GM12878 (cell line): ENCODE measurements around the gene MTHFD1. TPM values are rescaled to one million over a fixed set of nuclear protein-coding genes. Genes with fewer than 3 reads are reported as not detected.

ENCODE experiments used
- BACH1 ChIP-seq: fragments of 450-650 bp; IDR thresholded peaks from 2 replicates; pipeline ENCODE4 v1.6.1; 2017; ENCODE audit warnings: mild to moderate bottlenecking, borderline replicate concordance
- DPF2 ChIP-seq: fragments of 450-650 bp; IDR thresholded peaks from 2 replicates; pipeline ENCODE4 v1.6.1; 2017; ENCODE audit warnings: mild to moderate bottlenecking
- FOXM1 ChIP-seq: IDR thresholded peaks from 2 replicates; pipeline ENCODE4 v1.6.1; 2012; ENCODE audit warnings: low read depth, mild to moderate bottlenecking, inconsistent platforms, low read length, moderate library complexity
- HCFC1 ChIP-seq: fragments of 150-350 bp; IDR thresholded peaks from 2 replicates; pipeline ENCODE4 v1.6.1; 2014; ENCODE audit warnings: low read length
- HDAC2 ChIP-seq: fragments of 200-600 bp; sonication (generic); IDR thresholded peaks from 2 replicates; pipeline ENCODE4 v1.6.1; 2017
- KAT2A ChIP-seq: conservative IDR thresholded peaks from 2 replicates; pipeline ENCODE4 v1.6.1; 2011; ENCODE audit warnings: low read depth, low read length; ENCODE audit not compliant: control insufficient read depth
- MTA3 ChIP-seq: IDR thresholded peaks from 2 replicates; pipeline ENCODE4 v1.6.1; 2012; ENCODE audit warnings: low read length, inconsistent platforms, borderline replicate concordance
- MYC ChIP-seq: IDR thresholded peaks from 2 replicates; pipeline ENCODE4 v1.6.1; 2011; ENCODE audit warnings: mild to moderate bottlenecking, low read length, moderate library complexity, inconsistent platforms; ENCODE audit not compliant: insufficient read depth, insufficient replicate concordance, insufficient read length, severe bottlenecking
- NBN ChIP-seq: fragments of 450-650 bp; IDR thresholded peaks from 2 replicates; pipeline ENCODE4 v1.6.1; 2016
- NFYA ChIP-seq: IDR thresholded peaks from 2 replicates; pipeline ENCODE4 v1.6.1; 2011; ENCODE audit warnings: low read depth, mild to moderate bottlenecking, low read length, improper control_type of control experiment, borderline replicate concordance
- NR2C1 ChIP-seq: fragments of 450-650 bp; IDR thresholded peaks from 2 replicates; pipeline ENCODE4 v1.6.1; 2017; ENCODE audit warnings: antibody characterized with exemption, mild to moderate bottlenecking, moderate library complexity
- PML ChIP-seq: IDR thresholded peaks from 2 replicates; pipeline ENCODE4 v1.6.1; 2012; ENCODE audit warnings: low read length, inconsistent platforms
- POU2F2 ChIP-seq: IDR thresholded peaks from 3 replicates; pipeline ENCODE4 v1.6.1; 2011; ENCODE audit warnings: low read depth, mild to moderate bottlenecking, low read length, borderline replicate concordance
- RCOR1 ChIP-seq: conservative IDR thresholded peaks from 2 replicates; pipeline ENCODE4 v1.6.1; 2012; ENCODE audit warnings: low read depth, low read length, improper control_type of control experiment
- SIN3A ChIP-seq: IDR thresholded peaks from 2 replicates; pipeline ENCODE4 v1.6.1; 2012; ENCODE audit warnings: low read depth, low read length, improper control_type of control experiment
- SMC3 ChIP-seq: IDR thresholded peaks from 2 replicates; pipeline ENCODE4 v1.6.1; 2011; ENCODE audit warnings: low read length, improper control_type of control experiment, borderline replicate concordance
- ZBTB4 ChIP-seq: fragments of 450-650 bp; formaldehyde crosslinking; IDR thresholded peaks from 2 replicates; pipeline ENCODE4 v1.4.0; 2022; ENCODE audit warnings: mild to moderate bottlenecking, moderate library complexity
- ZNF217 ChIP-seq: fragments of 450-650 bp; IDR thresholded peaks from 2 replicates; pipeline ENCODE4 v1.6.1; 2017; ENCODE audit warnings: antibody characterized with exemption, mild to moderate bottlenecking
- ZNF384 ChIP-seq: IDR thresholded peaks from 2 replicates; pipeline ENCODE4 v1.6.1; 2012; ENCODE audit warnings: low read depth, mild to moderate bottlenecking, low read length, improper control_type of control experiment, borderline replicate concordance
- ZSCAN29 ChIP-seq: fragments of 450-650 bp; IDR thresholded peaks from 2 replicates; pipeline ENCODE4 v1.6.1; 2017; ENCODE audit warnings: mild to moderate bottlenecking, moderate library complexity
- polyA plus RNA-seq, 11 experiments: library from polyadenylated mRNA; depleted of rRNA in 4 of 11; unstranded in 6 of 11; stranded (reverse) in 5 of 11; fragments of >200 nt; fragmentation: Nextera tagmentation in 4 of 11; fragmentation: Illumina TruSeq in 1 of 11; extraction: Ambion mirVana in 4 of 11; extraction: Trizol in 1 of 11; gene quantifications; 1 replicate in 1 of 11; 2 replicates in 10 of 11; pipeline versions ENCODE4 v1.2.1 to v1.2.3, GENCODE V29; 2011 to 2016; ENCODE audit warnings: inconsistent platforms in 2 of 11, missing spikeins in 2 of 11, low read depth in 1 of 11
- total RNA-seq, 4 experiments: library from RNA; depleted of rRNA in 3 of 4; stranded (reverse); fragments of >200 nt in 3 of 4; fragmentation: Illumina TruSeq in 1 of 4; extraction: Trizol in 1 of 4; gene quantifications; 2 replicates each; pipeline versions ENCODE4 v1.2.1 to v1.2.3, GENCODE V29; 2013 to 2021

Gene MTHFD1
- total and polyA plus RNA-seq, 10 of the 15 experiments (the other 5 are each of a cell fraction or from before 2014, with no cell fraction given) = 99.3 to 310 (median 173) TPM

- TF ChIP-seq ZBTB4 (CRISPR knock-in tag) (no peak), PML (no peak), MYC (no peak), SMC3 (no peak), NBN (no peak), ZNF217 (no peak), DPF2 (no peak), NR2C1 (no peak), HCFC1 (no peak), KAT2A (no peak), HDAC2 (no peak), ZNF384 (0 out of 2 replicates have a peak, but pooled peaks have one; percentile 17), MTA3 (no peak), NFYA (no peak), BACH1 (no peak), FOXM1 (no peak), SIN3A (no peak), POU2F2 (no peak), RCOR1 (no peak), ZSCAN29 (no peak)
- TF ChIP-seq, all 136 proteins: peak for 4
Measured at GRCh38 chr14:64409126-64409920, 21.2 kb downstream of the MTHFD1 start (continued).
